GM19463 (cell line): ENCODE results near the gene PPARA.

Experiments used
- ATAC-seq: cut with Tn5 transposase; IDR thresholded peaks from one replicate; pipeline ENCODE4 v1.9.1; 2021; ENCODE audit warnings: mild to moderate bottlenecking, moderate library complexity; ENCODE audit not compliant: unreplicated experiment

Gene PPARA

GRCh38 chr22:46142548-46143490 lies 7.5 kb upstream of the PPARA start:
- ATAC-seq, result no peak

GRCh38 chr22:46143491-46144147 lies 6.7 kb upstream of the PPARA start:
- ATAC-seq, result no peak

GRCh38 chr22:46145361-46145851 lies 4.9 kb upstream of the PPARA start:
- ATAC-seq, result no peak

- no peak for ATAC-seq
Measured at GRCh38 chr22:46145896-46146295, 4.4 kb upstream of the PPARA start.

- no peak for ATAC-seq
Measured at GRCh38 chr22:46146329-46146728, 4.0 kb upstream of the PPARA start.

GRCh38 chr22:46147061-46147460 lies 3.3 kb upstream of the PPARA start:
- no peak for ATAC-seq

- ATAC-seq, result no peak
Measured at GRCh38 chr22:46147471-46148267, 2.7 kb upstream of the PPARA start.

GRCh38 chr22:46148336-46148735 lies 2.0 kb upstream of the PPARA start:
- no peak for ATAC-seq

- ATAC-seq, result no peak
Measured at GRCh38 chr22:46148816-46149511, 1.4 kb upstream of the PPARA start.

- ATAC-seq, result no peak
Measured at GRCh38 chr22:46149512-46150033, 753 bp upstream of the PPARA start.

- ATAC-seq, result peak; percentile 18
Measured at GRCh38 chr22:46150655-46151477, 540 bp downstream of the PPARA start.

GRCh38 chr22:46153930-46154329 lies 3.6 kb downstream of the PPARA start:
- ATAC-seq, result no peak

- ATAC-seq, result no peak
Measured at GRCh38 chr22:46156031-46156430, 5.7 kb downstream of the PPARA start.

- no peak for ATAC-seq
Measured at GRCh38 chr22:46158283-46158682, 8.0 kb downstream of the PPARA start.

GRCh38 chr22:46159212-46159611 lies 8.9 kb downstream of the PPARA start:
- no peak for ATAC-seq

- ATAC-seq, result no peak
Measured at GRCh38 chr22:46159777-46160176, 9.5 kb downstream of the PPARA start.

- no peak for ATAC-seq
Measured at GRCh38 chr22:46162285-46162684, 12.0 kb downstream of the PPARA start.

- no peak for ATAC-seq
Measured at GRCh38 chr22:46162771-46163556, 12.6 kb downstream of the PPARA start.

- no peak for ATAC-seq
Measured at GRCh38 chr22:46163557-46163888, 13.2 kb downstream of the PPARA start.
